GM18499 (cell line): ENCODE data around the gene HCFC1R1.

Experiments used
- ATAC-seq: cut with Tn5 transposase; IDR thresholded peaks from one replicate; pipeline ENCODE4 v1.9.1; 2021; ENCODE audit warnings: moderate number of reproducible peaks; ENCODE audit not compliant: insufficient read depth, unreplicated experiment

The HCFC1R1 gene

GRCh38 chr16:3035972-3036725 lies 12.4 kb upstream of the HCFC1R1 start:
- ATAC-seq: no peak

DNA sequence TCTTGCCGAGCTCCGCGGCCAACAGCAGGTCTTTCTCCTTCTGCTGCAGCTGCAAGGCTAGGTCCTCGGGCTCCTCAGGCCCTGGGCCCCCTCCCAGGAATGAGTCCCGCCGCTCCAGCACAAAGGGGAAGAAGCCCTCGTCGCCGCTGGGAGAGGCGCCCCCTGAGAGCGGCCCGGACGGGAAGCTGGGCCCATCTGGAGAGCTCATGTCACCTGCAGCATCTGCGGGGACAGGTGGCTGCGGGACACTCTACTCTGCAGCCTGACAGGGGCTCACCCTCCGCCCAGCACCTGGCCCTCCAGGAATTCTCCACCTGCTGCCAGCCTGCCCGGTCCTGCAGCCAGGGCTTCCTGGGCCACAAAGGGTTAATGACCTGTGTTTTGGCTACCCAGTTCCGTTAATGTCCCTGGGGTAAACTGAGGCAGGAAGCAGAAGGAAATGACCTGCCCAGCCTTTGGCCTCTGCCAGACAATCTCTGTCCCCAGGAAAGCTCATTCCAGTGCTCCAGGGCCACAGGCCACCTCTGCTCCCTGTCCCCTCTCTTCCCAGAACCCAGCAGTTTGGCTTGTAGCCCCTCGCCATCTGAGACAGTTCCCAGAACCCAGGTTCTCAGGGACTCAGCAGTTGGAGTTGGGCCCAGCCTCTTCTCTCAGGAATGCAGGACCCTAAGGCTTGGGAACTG lies 11.7 kb upstream of the HCFC1R1 start:
- no peak for ATAC-seq

- ATAC-seq: no peak
Measured at GRCh38 chr16:3032624-3033023, 8.9 kb upstream of the HCFC1R1 start.

DNA sequence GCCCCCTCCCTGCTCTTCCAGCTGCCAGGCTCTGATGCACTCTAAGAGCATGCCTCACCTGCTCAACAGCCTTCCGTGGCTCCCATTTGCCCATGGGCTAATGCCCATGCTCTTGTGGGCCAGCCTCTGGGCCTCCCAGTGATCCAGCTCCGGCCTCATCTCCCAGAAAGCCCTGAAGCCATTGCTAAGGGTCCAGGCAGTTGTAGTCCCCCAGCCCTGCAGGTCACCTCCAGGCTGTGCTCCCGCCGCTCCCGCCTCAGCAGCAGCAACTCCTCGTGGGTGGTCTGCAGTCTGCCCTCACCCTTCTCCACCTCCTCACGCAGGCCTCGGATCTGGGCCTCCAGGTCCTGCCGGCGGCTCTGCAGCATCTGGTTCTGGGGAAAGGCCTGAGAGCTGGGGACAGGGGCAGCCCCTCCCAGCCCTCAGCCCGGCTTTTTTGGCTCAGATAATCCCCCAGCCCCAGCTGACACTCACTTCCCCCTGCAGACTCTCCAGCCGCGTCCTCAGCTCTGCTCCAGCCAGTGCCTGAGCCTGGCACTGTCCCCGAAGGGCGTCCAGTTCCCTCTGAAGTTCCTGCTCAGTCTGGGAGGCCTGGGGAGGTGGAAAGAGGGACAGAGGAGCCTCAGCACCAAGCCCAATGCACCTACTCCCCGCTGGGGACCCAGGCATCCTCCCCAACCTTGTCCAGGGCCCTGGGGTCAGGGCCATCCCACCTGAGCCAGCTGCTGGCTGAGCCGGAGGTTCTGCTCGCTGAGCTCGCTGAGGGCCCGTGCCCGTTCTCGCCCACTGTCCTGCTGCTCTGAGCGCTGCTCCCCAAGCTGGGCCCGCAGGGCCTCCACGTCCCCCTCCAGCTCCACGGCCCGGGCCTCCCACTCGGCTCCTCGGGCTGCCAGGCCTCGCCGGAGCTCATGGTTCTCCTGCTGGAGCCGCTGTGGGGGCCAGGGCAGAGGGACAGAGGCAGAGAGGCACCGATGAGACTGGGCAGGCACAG lies 6.8 kb upstream of the HCFC1R1 start:
- ATAC-seq: no peak

DNA sequence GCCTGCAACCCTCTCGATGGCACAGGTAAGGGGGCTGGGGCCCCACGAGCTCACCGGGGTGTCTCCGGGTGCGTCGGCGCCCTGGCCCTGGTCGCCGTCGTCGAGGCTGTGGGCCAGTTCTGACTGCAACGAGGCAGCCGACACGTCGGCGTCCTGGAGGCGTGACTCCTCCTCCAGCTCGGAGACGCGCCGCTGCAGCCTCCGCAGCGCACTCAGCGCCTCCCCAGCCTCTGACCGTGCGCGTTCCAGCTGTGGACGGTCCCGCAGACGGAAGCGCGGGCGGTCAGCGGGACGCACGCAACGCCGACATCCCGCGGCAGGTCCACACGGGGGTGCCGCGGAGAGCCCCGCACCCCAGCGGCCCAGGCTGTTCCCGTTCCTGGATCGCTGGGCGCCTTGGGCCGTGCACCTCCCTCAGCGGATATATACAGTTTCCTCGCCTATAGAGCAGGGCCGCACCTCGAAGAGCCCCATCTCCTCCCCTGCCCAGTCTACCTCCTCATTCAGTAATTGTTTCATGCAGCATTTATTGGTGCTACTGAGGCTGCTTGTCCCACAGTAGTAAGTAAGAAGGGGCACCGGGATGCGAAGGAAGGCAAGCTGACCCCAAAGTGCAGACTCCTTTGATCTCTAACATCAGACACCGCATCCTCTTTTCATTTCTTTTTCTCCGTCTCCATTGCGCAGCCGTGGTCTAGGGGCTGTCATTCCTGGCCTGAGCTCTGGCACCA lies 5.9 kb upstream of the HCFC1R1 start:
- no peak for ATAC-seq

DNA sequence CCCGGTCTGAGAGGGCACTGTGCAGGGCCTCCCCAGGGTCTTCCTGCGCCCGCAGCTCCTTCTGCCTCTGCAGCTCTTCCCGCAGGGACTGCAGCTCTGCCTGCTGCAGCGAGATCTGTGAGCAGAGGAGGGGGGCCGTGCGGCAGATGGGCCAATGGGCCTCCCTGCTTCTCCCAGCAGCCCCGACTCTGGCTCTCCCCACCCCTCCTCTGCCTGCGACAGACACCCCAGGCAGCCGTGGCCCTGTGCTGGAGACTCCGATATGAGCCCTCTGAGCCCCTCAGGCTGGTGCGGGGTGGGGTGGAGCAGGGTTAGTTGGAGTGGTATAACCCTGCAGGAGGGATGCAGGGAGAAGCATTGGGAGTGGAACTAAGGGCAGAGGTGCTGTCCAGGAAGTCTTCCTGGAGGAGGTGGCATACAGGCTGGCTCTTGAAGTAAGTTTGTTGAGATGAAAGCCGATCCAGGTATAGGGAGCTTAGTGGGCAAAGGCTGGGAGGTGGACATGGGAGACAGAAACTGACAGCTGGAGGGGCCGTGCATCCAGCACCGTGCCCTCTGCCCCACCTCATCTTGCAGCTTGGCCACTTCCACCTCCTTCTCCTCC lies 5.1 kb upstream of the HCFC1R1 start:
- ATAC-seq: no peak

- no peak for ATAC-seq
Measured at GRCh38 chr16:3027983-3028715, 4.4 kb upstream of the HCFC1R1 start.

GRCh38 chr16:3027489-3027795 lies 3.7 kb upstream of the HCFC1R1 start:
- no peak for ATAC-seq

GRCh38 chr16:3026609-3027488 lies 3.1 kb upstream of the HCFC1R1 start:
- no peak for ATAC-seq

- ATAC-seq: no peak
Measured at GRCh38 chr16:3026003-3026378, 2.2 kb upstream of the HCFC1R1 start.

- ATAC-seq: no peak
Measured at GRCh38 chr16:3025032-3026002, 1.6 kb upstream of the HCFC1R1 start.

GRCh38 chr16:3023415-3023668 lies 400 bp downstream of the HCFC1R1 start:
- no peak for ATAC-seq

GRCh38 chr16:3022684-3023414 lies 893 bp downstream of the HCFC1R1 start:
- no peak for ATAC-seq

DNA sequence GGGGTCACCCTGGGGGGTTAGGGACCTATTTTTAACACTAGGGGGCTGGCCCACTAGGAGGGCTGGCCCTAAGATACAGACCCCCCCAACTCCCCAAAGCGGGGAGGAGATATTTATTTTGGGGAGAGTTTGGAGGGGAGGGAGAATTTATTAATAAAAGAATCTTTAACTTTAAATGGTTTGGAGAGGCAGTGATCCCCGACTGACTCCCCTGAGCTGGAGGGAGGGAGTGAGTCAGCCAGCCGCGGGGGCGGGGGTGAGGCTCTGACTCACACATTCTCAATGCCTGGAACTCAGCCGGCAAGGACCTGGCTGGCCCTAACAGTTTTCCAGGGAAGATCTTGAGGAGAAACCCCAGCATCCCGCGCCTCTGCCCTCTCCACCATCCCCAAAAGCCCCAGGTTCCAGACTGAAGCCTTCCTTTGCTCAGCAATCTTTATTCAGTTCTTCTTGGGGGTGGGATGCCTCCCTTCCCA lies 1.5 kb downstream of the HCFC1R1 start:
- ATAC-seq: no peak

DNA sequence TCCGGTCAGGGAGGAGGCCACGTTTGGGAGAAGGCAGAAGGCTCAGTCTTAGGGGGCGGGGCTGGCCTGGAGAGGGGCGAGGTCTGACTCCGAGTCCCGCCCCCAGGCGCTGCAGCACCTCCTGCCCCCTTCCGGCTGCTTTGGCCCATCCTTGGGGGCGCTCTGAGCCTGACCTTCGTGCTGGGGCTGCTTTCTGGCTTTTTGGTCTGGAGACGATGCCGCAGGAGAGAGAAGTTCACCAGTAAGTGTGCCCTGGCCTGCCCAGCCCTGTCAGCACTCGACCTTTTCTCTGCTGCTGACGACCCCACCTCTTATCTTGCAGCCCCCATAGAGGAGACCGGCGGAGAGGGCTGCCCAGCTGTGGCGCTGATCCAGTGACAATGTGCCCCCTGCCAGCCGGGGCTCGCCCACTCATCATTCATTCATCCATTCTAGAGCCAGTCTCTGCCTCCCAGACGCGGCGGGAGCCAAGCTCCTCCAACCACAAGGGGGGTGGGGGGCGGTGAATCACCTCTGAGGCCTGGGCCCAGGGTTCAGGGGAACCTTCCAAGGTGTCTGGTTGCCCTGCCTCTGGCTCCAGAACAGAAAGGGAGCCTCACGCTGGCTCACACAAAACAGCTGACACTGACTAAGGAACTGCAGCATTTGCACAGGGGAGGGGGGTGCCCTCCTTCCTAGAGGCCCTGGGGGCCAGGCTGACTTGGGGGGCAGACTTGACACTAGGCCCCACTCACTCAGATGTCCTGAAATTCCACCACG lies 2.1 kb downstream of the HCFC1R1 start:
- no peak for ATAC-seq
